Measurements from ENCODE around the gene CYB561D1. TPM values are rescaled to one million over a fixed set of nuclear protein-coding genes. Genes with fewer than 3 reads are reported as not detected.

CYB561D1 gene
- total RNA-seq, 1 donor from 2014 or later = 4.9 TPM

DNA sequence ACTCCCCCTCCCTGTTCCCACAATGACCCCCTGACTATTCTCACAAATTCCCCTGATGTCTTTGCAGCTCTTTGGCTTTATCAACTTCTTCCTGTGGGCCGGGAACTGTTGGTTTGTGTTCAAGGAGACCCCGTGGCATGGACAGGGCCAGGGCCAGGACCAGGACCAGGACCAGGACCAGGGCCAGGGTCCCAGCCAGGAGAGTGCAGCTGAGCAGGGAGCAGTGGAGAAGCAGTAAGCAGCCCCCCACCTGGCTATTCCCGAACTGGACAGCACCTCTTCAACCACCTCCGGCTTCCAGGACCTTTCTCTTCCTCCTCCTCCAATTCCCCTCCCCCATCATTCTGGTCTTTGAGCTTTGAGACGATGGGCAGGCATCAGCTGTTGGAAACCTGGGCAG is 14.6 kb upstream of the CYB561D1 start:
- no peak for FAIRE-seq
- no peak for DNase-seq (ENCODE audit: low spot score in 2 of 2)

DNA sequence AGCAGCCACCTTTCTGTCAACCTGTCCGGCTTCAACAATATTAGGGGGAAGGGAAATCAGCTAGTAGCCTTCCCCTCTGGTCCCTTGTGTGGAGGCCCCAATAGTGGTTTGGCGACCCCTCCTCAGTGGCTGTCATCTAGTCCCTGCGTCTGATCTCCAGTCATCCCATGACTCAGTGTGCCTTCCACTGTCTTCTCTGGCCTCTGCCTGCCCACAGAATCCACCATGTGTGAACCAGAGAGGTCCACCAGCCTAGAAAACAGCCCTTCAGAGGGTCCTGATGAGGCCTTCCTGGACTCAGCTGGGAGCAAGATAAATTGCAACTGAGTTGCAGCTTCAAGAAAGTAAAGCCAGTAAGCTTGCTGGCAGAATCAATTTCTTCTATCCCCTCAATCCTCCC is 14.0 kb upstream of the CYB561D1 start:
- DNase-seq (ENCODE audit: low spot score in 2 of 2) (no peak), FAIRE-seq (no peak)

DNA sequence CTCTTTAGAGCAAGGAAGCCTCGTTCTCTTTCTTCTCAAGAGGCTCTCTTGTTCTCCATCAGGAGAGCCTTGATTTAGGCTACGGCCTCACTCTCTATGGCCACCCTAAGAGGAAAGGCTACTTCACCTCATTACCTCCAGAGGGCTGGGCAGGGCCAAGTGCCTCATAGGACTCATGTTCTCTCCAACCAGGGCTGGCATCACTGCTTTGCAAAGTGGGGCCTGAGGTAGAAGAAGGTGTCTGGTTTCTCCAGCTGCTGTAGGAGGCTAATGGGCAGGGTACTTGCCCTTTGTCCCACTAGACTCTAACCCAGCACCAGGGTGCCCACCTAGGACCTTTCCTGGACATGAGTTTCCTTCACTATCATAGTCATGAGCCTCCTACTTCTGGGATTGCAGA is 12.2 kb upstream of the CYB561D1 start:
- no peak for DNase-seq (ENCODE audit: low spot score in 2 of 2)
- FAIRE-seq = no peak

DNA sequence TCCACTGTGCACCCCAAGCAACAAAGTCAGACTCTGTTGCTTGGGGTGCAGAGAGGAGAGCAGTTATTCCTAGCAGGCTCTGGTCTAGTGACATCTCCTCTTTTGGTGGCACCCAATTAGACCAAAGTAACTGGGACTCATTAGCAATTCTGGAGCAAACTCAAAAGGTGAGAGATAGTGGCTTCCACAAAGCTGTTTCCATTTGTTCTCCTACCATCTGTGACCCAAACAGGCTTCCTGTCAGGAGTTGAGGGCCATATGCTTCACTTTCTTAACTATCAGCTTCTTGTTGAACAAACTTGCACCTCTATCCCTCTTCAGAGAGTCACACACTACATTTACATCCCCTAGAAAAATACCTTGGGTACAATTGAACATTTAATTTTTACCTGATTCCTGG is 11.7 kb upstream of the CYB561D1 start:
- DNase-seq (ENCODE audit: low spot score in 2 of 2) (no peak), FAIRE-seq (no peak)

DNA sequence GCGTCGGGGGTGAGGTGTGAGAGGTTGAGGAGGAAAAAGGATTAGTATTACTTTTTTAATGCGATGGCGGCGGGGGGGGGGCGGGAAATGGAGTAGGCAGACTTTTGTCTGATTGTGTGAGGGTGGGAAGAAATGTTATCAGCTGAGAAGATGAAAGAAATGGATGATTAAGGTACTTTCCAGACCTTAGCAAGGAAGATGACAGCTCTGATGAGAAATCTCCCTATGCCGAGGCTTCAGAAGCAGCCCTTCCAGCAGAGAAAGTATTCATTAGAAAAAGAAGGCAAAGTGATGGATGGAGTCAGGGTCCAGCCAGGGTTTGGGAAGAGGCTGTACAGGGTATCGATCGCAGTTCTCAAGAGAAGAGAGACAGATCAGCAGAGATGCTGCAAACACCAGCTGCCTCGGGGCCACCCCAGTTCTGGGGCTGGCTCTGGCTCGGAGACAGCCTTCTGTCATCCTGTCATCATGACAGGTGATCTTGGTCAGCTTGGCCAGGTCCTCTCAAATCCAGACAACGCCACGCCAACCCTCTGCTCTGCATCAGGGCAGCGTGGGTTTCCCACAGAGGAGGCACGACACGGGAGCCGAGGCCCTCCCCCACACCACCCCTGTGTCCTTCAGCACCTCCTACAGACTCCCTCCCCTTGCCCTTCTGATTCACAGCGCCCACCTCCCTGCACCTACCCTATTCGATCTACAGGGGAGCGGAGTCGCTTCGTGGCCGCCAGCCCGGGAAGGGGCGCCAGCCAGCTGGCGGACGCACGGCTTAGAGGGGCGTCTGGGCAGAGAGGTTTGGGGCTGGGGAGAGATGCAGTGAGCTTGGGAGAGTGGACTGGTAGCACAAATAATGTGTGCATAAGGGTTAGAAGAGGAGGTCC is 10.9 kb upstream of the CYB561D1 start:
- FAIRE-seq (no peak), DNase-seq (ENCODE audit: low spot score in 2 of 2) (peak; percentile 49 to 64)

DNA sequence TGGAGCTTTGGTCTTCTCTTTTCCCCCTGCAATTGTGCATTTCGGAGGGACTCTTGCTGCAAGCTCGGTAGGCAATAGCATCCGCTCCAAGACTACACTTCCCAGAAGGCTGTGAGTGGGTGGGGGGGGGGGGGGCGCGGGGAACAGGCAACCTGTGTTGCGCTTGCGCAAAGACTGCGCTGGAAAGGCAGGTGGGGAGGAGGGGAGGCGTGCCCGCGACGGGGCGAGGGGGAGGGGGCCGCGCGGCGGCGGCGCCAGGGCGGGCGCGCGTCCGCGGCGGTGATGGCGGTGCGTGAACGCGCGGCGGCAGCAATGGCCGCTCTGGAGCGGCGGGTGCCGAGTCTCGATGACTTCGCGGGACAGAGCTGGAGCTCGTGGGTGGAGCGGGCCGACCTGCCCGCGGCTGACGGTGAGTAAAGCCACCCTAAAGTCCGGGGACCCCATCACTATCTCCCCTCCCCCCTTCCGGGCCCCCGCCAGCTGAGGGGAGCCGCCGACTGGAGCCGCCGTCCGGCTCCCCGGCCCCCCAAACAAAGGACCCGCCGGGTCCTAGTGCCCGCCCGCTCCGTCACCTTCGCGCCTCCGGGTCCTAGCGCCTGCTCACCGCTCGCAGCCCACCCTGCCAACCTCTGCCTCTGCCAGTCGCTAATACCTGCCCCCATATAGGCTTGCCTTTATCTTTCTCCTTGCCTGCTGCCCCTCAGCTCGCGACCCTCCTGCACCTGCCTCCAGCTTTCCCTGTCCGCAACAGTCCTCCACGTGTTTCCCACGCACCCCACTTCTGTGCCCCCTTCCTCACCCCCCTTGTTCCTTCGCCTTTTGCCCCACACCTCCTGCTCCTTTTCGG is 10.0 kb upstream of the CYB561D1 start, which contains the start of gene ATXN7L2:
Gene ATXN7L2 (plus strand): TSS at position 234 of the 847 bp plus-strand sequence. CDS start 49 bp downstream, at position 283.
- DNase-seq (ENCODE audit: low spot score in 2 of 2) (peak; percentile 99), FAIRE-seq (no peak)

DNA sequence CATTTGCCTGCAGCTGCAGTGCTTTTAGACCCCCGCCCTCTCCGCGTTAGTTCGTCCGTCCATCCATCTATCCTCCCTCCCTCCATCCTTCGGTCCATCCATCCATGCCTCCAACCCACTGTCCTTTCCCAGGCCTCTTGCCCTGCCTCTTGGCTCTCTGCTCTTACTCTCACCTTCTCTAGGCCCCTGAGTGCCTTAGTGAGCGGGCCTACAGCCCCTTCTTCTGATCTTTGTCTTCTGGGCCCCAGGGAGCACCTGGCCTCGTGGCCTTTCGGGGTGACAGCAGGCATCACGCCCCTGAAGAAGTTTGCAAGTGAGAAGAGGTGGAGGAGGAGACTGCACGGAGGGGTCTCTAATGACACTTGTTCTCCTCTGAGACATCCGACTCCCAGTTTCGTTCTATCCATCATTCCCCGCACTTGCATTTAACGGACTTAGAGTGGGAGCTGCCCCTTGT is 9.3 kb upstream of the CYB561D1 start:
- DNase-seq (ENCODE audit: low spot score in 2 of 2) (no peak), FAIRE-seq (no peak)

DNA sequence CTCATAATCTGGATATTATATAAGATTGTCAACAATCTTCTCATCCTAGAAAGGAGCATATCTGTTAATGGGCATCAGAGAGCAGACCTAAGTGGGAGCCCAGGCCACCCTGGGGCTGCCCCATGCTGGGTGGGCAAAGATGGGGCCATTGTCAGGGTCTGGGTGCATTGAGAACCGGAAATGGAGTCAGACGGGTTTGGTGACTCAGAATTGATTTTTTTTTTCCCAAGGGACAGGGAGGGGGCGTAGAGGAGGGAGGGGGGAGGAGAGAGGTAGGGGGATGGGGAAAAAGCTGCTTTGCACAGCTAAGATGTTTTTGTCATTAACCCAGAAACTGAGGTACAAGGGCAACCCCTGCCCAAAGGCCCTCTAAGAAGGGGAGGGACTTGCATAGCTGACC is 8.9 kb upstream of the CYB561D1 start:
- DNase-seq (ENCODE audit: low spot score in 2 of 2) (no peak), FAIRE-seq (no peak)

DNA sequence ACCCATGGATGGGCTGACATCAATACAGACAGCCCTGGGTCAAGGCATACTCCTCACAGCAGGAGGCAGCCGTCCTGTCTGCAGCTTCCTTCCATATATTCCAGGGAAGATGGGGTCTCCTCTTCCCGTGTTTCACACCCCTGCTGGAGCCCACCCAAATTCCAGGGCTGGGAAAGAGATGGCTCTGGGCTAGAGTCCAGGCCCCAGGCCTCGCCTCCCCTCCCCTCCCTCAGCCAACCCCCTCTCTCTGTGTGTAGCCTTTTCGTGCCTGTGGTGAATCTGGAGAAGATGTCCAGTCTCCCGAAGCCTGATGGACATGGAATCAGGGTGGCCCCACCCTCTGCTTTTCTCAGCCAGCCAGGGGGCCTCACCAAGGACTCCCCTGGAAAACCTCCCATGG is 6.6 kb upstream of the CYB561D1 start:
- FAIRE-seq (no peak), DNase-seq (ENCODE audit: low spot score in 2 of 2) (no peak)

DNA sequence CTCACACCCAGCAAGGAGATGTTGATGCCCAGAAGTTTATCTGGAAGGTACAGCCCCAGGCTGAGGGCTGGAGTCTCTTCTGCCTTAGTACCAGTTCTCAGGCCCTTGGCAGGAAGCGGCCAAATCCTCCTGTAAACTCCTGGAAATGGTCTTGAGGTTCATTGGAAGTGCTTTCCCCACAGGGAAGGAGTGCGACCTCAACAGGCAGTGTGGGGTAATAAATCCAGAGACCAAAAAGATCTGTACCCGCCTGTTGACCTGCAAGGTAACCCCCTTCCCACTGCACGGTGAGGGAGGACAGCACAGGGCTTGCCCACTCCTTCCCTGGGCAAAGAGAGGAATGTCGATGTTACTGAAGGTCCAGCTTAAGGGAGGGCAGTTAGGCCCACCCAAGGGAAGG is 5.7 kb upstream of the CYB561D1 start:
- no peak for FAIRE-seq
- DNase-seq (ENCODE audit: low spot score in 2 of 2) = no peak

DNA sequence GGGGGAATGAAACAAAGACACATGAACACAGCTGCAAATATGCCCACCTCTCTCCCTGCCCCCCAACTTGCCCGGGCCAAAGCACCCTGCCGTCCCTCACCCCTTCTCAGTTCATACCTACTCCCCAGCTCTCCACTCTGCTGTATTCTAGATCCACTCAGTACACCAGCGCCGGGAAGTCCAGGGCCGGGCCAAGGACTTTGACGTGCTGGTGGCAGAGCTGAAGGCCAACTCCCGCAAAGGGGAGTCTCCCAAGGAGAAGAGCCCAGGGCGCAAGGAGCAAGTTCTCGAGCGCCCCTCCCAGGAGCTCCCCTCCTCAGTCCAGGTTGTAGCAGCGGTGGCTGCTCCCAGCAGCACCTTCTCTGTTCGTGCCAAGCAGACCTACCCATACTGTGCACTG is 5.2 kb upstream of the CYB561D1 start:
- DNase-seq (ENCODE audit: low spot score in 2 of 2) = no peak
- FAIRE-seq = no peak

DNA sequence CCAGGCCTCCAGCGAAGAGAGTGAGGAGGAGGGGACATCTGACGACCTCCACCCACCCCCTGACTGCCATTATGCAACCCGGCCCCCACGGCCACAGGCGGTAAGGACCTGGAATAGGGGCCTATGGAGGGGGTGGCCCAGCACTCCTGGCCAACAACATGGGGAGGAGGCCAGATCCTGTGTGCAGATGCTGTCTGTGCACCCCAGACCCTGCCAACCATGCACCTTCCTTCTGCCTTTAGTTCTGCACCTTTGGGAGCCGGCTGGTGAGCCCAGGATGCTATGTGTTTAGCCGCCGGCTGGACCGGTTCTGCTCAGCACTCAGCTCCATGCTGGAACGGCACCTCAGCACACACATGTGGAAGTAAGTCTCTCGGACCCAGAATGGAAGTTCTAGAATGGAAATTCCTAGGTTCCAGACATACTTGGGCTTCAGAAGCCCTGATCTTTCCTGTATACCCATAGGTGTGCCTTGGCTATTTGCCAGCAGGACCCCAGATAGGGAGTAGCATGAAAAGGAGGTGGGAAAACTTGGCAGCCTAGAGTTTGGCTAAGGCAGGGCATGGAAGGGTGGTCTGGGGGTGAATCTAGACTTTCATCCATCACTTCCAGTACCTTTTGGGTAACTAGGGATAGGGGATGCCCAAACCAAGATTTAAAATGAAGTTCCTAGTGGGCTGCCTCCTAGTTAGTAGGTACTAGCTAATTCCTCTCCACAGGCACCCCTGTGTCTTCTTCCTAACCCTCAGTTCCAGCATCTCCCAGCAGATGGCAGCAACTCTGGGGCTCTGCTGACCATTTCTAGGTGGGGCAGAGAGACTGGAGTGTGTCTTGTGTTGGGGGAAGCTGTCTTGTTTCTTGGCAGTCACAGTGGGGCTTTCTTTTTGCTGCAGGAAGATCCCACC is 3.6 kb upstream of the CYB561D1 start:
- DNase-seq (ENCODE audit: low spot score in 2 of 2) (peak; percentile 65 to 79), FAIRE-seq (no peak)

DNA sequence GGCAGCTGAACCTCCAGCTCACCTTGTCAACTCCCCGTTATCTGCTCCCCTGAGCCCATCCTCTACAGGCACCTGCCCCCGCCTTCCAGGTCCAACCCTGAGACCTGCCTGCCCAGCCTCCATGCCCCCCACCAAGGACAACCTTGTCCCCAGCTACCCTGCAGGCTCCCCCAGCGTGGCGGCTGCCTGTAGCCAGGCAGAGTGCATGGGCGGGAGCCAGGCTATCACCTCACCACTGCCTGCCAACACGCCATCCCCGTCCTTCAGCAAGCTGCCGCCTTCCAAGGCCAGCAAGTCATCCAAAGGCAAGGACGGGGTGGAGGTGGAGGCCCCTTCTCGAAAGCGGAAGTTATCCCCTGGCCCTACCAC is 3.0 kb upstream of the CYB561D1 start:
- no peak for FAIRE-seq
- no peak for DNase-seq (ENCODE audit: low spot score in 2 of 2)

DNA sequence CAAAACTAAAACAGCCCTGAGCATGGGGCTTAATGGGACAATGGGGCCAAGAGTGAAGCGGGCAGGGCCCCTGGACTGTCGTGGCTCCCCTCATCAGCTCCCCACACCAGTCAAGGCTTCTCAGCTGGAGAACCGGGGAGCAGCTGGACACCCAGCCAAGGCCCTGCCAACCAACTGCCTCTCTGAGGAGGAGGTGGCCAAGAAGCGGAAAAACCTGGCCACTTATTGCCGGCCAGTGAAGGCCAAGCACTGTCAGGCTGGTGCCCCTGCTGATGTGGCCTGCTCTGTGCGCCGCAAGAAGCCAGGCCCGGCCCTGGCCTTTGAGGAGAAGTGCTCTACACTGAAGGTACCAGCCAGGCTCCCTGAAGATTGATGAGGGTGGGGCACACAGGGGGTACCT is 2.5 kb upstream of the CYB561D1 start:
- DNase-seq (ENCODE audit: low spot score in 2 of 2) (no peak), FAIRE-seq (no peak)

DNA sequence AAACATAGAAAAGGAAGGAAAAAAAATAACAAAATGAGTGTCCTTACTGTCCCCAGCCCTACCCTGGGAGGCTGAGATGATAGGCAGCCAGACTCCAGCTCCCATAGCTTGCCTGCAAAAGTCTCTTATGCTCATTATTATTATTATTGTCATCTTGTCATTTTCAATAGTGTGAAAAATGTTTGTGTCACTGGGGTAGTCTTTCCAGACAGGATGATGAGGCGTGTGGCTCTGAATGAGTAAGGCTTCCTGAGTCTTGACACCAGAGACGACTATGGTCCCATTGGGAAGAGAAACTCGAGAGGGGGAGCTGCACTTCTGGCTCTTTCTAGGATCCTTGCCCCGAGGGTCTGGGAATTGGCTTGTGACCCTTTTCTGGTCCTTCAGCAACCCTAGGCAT is 1.1 kb upstream of the CYB561D1 start:
- DNase-seq (ENCODE audit: low spot score in 2 of 2) (no peak), FAIRE-seq (no peak)

DNA sequence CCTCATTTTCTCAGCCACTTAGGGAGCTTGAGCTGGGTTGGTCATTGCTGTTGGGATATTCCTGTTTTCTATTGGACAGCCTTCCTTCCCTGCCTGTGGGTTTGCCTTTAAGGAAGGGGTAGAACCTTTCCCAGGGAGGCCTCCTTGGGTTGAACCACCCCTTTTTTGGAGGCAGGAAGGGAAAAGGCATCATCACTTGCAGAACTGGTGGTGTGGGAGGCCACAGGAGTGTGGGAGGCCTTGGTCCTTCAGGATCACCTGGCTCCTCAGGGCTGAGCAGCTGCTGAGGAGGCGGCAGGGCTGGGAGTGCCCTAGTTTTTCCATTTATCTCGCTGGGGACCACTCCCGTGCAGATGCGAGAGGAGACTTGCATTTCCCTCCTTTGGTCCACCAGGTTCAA is 667 bp upstream of the CYB561D1 start:
- DNase-seq (ENCODE audit: low spot score in 2 of 2) = no peak
- FAIRE-seq = no peak

DNA sequence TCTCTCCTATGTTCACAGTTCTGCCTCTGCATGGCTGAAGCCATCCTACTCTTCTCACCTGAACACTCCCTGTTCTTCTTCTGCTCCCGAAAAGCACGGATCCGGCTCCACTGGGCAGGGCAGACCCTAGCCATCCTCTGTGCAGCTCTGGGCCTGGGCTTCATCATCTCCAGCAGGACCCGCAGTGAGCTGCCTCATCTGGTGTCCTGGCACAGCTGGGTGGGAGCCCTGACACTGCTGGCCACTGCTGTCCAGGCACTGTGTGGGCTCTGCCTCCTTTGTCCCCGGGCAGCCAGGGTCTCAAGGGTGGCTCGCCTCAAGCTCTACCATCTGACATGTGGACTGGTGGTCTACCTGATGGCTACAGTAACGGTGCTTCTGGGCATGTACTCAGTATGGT is 1.8 kb downstream of the CYB561D1 start:
- FAIRE-seq (no peak), DNase-seq (ENCODE audit: low spot score in 2 of 2) (no peak)

DNA sequence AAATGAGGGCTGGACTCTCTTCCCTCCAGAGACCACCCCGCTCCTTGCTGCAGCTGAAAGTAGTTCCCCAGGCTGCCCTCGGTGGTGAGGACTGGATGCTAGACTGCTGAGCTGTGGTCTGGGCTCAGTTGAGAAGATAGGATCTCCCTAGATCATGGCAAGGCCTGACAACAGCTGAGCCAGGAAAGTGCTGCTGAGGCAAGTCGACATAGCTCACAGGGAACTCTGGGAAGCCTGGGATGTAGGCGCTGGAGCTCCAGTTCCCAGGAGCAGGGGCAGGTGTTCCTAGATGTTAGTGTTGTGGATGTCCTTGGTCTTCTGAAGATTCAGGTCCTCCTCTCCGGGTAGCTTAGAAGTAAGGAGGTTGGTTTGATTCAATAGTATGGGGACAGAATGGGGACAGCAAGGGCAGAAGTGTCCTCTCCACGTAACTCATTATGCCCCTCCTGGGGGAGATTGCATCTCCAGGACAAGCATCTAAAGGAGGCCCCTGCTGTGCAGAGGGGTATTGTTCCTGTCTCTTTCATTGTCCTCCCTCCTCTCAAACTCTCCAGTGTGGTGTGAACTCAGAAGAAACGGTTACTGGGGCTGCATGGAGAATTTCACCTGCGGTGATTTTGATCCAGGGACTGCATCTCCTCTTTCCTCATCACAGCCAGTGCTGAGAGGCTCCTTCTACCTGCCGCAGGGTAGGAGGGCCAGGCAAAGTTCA is 3.7 kb downstream of the CYB561D1 start:
- no peak for FAIRE-seq

DNA sequence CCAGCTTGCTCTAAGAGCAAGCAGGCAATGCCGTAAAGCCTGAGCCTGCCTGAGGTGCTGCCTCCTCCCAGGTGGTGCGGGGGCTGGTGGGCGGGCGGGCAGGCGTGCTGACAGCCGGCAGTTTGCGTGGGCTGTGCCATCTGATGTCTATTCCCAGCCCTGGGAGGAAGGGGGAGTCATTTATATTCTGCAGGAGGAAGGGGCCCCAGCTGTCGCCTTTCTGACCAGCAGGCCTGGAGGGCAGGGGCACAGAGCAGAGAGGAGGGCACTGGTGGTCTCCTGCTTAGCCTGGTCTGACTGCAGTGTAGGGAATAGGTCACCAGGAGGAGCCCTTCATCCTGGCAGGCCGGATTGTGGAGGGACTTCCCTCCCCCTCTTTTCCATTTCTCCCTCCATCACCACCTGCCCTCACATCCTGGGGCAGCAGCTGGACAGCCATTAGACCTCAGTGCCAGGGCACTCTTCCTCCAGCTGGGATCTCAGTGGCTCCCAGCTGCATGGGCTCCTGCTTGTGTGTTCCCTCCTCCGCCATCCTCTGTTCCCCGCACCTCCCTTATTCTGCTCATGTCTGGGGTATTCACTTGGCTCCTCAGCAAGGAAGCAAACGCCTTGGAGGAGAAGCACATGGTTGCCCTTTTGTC is 4.4 kb downstream of the CYB561D1 start:
- DNase-seq (ENCODE audit: low spot score in 2 of 2) (no peak), FAIRE-seq (no peak)

More for the DNA sequence above, 3.7 kb downstream of the CYB561D1 start:
- DNase-seq (ENCODE audit: low spot score in 2 of 2) = no peak

Data from frontal cortex (tissue), 4 donors.